Frontal cortex (tissue), 4 donors: Measurements from ENCODE around the gene VWA2. TPM values are rescaled to one million over a fixed set of nuclear protein-coding genes. Genes with fewer than 3 reads are reported as not detected.

Experiments
- DNase-seq, 2 donors: peaks; one replicate each; pipeline ENCODE4 v3.0.0; 2012; ENCODE audit warnings: low spot score in 2 of 2
- FAIRE-seq: peaks from 2 replicates; lab custom pipeline; 2012; peaks lifted over from hg19 to GRCh38; lab: Jason Lieb, UNC
- total RNA-seq: library from RNA; depleted of rRNA; stranded (reverse); fragments of >200 nt; gene quantifications from one replicate; pipeline ENCODE4 v1.2.3, GENCODE V29; 2014
- donor health status: control.
- donor health status: control.
- donor health status: control.

Gene VWA2
- total RNA-seq, 1 donor from 2014 or later: 2.9 TPM

DNA sequence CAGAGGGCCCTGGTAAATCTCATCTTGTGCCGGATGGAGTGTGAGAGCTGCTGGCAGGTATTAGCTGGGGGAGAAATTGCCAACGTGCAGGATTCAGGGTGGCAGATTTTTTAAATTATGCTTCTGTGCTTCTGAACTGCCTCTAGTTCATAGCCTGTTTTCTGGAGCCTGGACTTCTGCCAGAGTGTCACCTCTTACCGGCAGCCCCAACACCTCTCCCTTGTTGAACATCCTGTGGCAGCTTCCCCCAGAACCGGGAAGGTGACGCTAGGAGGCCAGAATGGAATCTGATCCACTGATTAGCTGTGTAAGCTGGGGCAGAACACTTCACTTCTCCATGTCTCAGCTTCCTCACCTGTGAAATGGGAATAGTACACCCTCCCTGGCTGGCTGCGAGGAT lies 5.1 kb downstream of the VWA2 start:
- DNase-seq (no peak), FAIRE-seq (no peak)

DNA sequence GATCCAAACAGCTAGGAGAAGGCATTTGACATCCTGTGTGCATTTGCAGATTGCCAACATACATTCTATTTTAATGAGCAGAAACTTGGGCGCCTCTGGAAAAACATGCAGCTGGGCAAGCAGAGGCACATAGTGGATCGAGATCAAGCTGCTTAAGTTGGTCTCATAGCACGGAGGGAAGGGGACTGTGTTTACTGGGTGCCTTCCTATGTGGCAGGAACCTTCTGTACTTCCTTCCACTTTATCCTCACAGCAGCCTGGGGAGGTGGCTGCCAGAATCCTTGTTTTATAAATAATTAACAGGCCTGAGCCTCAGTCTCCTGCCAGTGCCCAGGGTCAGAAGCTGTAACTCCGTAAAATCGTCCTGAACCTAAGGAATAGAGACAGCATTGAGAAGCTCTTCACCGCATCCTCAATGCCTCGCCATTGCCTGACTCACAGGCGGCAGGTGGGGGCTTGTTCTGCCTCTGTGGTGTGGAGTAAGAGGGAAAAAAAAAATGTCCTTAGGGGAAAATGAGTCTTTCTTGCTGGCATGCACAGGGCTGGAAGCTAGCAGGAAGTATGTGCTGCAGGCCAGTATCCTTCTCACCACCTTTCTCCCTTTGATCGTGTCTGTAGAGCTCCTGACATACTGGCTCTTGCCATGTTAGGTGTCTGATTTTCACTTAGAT lies 6.2 kb downstream of the VWA2 start:
- no peak for DNase-seq
- no peak for FAIRE-seq

DNA sequence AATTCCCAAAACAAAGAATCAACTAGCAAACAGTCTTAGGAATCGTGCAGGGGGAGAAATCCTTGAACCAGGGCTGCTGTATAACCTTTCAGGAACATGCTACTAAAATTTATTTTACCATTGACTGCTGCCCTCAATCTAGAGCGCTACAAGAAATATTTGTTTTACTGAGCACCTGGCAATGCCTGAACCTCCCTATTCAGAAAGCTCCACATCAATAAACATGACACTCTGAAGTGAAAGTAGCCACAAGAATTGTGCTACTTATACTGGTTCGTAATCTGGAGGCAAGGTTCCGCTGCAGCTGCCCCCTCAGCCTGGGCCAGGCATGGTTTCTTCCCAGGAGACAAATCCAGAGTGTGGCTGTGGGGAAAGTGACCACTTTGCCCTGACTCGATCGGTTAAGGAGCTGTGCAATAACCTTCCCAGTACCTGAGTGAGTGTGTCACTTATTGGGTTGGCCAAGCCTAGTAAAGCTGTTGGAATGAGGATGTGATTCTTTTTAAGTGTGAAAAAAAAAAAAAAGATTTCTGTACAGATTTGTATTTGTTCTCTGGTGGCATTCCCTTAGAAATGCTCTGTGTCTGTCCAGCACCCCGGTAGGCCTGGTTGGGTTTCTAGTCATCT lies 7.7 kb downstream of the VWA2 start:
- no peak for FAIRE-seq
- no peak for DNase-seq

GRCh38 chr10:114250236-114250635 lies 11.2 kb downstream of the VWA2 start:
- no peak for DNase-seq
- no peak for FAIRE-seq

- no peak for FAIRE-seq
Observed at GRCh38 chr10:114250716-114251115, 11.7 kb downstream of the VWA2 start.

DNA sequence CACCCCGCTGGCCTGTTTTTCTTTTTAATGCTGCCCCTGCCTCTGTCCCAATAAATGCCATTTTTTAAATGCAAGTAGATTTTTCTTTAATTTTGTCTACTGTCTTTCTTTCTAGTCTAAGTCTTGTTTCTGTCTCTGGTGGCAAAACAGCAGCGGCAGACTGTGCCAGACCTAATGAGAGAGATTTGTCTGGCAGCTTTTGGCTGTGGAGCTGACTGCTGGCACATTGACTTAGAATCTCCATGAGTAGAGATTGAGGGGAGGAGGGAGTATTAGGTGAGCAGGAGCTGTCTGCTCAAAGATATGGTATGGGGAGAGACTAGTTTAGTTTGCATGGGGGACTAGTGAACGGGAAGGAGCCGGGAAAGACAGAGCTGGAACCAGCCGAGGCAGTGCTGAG lies 13.0 kb downstream of the VWA2 start:
- FAIRE-seq: no peak
- no peak for DNase-seq

More at GRCh38 chr10:114250716-114251115, 11.7 kb downstream of the VWA2 start:
- DNase-seq: no peak

- DNase-seq (no peak), FAIRE-seq (no peak)
Observed at GRCh38 chr10:114252883-114253282, 13.8 kb downstream of the VWA2 start.

DNA sequence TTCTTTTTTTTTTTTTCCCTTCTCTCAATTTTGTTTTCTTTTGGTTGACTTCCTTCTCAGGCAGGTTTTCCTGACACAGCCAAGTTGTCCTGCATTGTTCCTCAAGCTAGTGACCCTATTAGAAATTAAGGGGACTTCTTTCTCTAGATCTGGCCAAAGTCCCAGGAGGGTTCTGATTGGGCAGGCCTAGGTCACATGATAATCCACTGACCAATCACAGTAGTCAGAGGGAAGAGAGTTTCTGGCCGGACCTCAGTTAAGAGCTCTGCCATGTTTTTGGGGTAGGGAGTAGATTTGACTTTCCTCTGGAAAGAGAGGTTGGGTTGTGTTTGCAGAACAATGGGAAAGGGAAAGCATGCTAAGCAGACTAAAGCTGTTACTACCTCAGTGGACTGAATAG lies 16.2 kb downstream of the VWA2 start:
- FAIRE-seq (no peak), DNase-seq (no peak)

GRCh38 chr10:114256008-114256765 lies 17.1 kb downstream of the VWA2 start:
- DNase-seq (no peak), FAIRE-seq (no peak)

DNA sequence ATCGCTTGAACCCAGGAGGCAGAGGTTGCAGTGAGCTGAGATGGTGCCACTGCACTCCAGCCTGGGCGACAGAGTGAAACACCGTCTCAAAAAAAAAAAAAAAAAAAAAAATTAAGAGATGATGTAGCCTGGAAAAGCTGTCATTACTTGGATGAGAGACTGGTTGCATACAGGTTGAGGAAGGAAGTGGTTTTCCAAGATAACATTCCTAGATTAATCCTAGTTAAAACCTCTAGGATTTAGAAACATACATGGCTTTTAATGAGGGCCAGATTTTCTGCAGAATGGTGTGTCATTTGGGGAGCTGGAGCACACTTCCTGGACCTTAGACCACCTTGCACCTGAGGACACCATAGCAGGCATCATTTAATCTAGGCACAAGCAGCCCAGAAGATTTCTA lies 17.8 kb downstream of the VWA2 start:
- FAIRE-seq: no peak
- no peak for DNase-seq

- DNase-seq (no peak), FAIRE-seq (no peak)
Observed at GRCh38 chr10:114257498-114257897, 18.4 kb downstream of the VWA2 start.

DNA sequence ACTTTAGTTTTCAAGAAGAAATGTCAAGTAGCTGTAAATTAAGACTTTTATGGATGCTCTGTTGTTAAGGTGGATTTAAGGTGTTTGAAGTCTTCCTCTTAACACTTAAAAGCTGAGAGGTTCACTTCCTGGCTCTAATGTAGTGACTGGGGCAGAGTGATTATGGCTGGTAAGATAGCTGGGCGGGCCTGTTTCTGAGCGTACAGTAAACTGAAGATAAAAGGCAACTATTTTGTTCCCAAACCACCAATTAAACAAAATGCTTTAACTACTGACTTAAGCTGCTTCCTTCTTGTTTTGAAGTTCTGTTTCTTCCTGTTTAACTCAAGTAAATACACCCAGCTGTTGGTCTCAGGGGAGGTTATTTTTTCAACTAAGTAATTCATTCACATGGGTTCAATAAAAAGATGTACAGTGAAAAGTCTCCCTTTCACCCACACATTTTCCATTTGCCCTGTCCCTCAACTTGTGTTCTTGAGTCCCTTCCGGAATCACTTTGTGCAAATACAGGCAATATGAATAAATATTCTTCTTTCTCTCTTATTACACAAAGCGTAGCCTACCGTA lies 19.3 kb downstream of the VWA2 start:
- DNase-seq (no peak), FAIRE-seq (no peak)

DNA sequence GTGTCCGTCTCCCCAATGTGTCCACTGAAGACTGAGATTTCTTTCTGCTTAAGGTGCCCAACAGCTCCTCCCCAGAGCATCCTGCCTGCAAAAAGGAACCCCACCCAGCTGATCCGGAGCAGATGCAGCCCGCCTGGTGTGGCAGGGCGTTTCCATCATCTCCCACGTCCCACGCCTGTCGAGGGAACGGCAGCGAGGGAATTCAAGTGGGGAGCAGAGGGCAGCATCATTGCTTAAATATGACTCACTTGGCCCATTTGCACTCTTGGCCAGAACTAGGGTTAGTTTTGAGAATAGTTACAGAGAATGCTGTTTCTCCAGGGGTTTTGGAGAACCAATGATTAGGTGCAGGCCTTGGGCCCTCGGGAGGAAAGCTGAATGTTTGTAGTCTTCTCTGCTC lies 20.8 kb downstream of the VWA2 start:
- no peak for FAIRE-seq
- DNase-seq: no peak

DNA sequence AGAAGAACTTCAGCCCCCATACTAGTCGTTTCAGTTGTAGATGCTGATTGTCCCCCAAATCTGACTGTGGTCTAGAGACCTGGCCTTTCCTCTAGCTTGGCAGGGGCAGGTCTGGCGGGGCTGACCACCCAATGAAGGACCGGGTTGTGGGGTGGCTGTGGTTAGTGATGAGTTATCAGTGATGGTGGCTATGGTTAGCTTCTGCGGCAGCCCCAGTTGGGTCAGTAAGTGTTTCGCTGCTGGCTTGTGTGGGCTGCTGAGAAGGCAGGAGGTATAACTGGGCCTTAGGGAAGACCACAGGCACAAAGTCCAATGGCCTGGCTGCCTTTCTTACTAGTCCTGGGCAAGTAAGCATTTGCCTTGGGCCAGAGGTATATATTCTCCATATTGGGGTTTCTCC lies 21.3 kb downstream of the VWA2 start:
- DNase-seq (no peak), FAIRE-seq (no peak)

DNA sequence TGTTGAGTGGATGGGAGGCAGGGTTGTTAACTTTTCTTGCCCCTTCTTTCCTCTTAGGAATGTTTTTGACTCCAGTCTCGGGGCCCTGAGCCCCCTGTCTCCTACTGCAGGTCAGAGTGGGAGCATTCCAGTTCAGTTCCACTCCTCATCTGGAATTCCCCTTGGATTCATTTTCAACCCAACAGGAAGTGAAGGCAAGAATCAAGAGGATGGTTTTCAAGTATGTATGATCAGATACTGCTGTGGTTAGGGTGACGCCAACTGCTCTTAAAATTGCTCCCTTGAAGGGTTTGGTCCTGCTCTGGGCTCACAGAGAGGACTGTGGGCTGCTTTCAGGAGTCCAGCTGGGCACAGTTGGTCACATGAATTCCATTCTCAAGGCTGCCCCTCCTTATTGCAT lies 22.0 kb downstream of the VWA2 start:
- DNase-seq: no peak
- no peak for FAIRE-seq

DNA sequence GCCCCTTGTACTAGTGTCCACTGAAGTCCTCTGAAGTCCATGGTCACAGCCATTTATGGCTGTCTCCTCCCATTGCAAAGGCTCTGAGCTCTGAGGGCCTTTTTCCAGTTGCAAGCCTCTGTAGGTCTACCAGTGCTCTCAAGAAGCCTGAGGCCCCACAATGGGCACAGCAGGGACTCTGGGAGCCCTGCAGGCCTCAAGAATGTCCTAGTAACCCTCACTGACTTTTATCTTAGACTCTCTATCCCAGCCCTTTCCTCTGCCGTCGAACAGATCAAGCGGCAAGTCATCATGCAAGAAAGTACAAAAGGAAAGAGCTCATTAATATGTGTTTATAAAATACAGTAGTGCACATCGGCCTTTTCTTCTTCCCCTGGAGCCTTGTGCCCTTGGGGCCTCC lies 23.4 kb downstream of the VWA2 start:
- FAIRE-seq: no peak
- no peak for DNase-seq

DNA sequence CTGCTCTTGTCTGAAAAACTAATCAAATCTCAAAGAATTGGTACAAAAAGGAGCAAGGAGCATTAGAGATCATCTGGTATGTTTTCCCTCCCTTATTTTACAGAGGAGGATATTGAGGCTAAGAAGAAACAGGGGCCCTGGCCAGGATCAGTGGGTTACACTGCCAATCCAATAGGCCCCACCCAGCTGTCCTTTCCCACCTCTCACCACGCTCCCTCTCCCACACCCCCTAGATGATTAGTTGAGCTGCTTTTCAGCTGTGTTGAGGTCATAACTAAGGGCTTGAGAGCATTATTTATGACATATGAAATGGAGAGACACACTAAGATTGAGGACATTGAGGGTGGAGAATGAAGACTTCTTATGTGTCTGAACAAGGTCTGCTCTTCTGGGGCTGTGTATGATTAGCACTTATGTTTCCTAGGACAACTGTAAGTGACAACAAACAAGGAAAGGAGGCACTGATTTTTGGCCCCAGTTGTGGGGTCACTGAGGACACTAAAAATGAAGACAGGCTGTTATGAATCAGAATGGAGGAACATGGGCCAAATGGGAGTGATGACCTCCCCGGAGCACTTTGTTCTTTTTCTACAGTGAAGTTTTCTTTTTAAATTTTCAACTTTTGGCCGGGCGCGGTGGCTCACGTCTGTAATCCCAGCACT lies 26.5 kb downstream of the VWA2 start:
- FAIRE-seq: no peak

DNA sequence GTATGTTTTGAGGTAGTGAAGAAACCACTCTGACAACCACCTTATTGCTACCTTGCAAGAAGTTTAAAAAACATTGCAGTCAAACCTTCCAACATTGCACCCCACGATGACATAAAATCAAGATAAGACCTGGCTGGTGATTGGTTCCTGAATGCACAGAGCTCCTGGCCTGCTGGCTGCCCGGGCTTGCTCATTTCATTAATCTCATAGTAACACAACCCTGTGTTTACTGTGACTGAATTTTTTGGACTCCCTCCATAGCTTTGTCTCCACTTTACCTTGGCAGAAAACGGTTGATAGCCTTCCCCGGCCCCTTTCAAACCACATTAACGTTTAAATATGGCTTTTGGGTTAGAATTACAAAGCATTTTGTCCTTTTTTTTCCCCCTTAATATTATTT lies 27.5 kb downstream of the VWA2 start:
- DNase-seq (no peak), FAIRE-seq (no peak)

More for the DNA sequence above, 26.5 kb downstream of the VWA2 start:
- no peak for DNase-seq

DNA sequence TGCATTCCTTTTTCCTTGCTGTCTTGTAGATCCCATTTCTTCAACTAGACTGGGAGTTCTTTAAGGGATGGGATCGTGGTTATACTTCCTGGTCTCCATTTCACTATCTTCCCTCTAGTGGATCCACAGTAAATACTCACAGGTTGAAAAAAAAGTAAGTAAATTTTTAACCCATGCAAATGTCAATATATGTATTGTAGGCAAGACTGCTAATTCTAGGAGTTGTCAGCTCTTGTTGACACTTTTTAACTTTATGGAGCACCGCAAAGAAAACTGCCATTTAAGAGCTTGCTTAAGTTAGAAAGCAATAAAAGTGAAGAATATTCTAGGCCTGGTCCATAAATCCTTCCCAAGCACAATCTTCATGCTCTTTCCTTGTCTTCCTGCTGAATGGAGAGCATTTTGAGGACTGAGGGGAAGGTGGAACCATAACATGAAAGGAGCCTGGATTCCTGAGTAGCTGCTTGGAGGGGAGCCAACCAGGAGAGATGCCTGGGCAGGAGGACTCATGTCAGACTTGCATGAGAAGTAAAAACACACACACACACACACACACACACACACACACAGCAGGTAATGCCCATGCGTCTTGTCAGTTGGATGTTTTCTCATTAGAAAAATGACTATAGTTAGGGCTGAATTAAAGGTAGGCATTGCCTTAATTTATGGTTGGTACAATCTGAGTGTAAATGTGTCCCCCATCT lies 32.2 kb downstream of the VWA2 start:
- FAIRE-seq (no peak), DNase-seq (no peak)

GRCh38 chr10:114271779-114272167 lies 32.7 kb downstream of the VWA2 start:
- DNase-seq (no peak), FAIRE-seq (no peak)
